ENCODE results near the gene CCT7. TPM values are rescaled to one million over a fixed set of nuclear protein-coding genes. Genes with fewer than 3 reads are reported as not detected.
A peak's percentile ranks its signal among the peaks of the same experiment; 100 is the strongest.

The CCT7 gene
- total and polyA plus RNA-seq, 2 donors (not counting 3 experiments of a cell fraction or from before 2014, with no cell fraction given): 343 to 362 TPM

GRCh38 chr2:73203055-73203681, 30.9 kb upstream of the CCT7 start:
- Histone ChIP-seq H3K9me1 (replicated peaks; ENCODE audit: control insufficient read depth, extremely low read depth, insufficient read depth, low read length) (no peaks in the 10 kb centered on the region), H3K4me1 (ENCODE audit: control insufficient read depth, extremely low read depth, insufficient read depth, low read length) (peaks cover 5% of the 10 kb centered on the region), H2AFZ (ENCODE audit: low read depth, low read length) (no peak overlapping the region), H3K27ac (ENCODE audit: insufficient read depth, low read depth, low read length) (no peak overlapping the region), H3K27me3 (ENCODE audit: control insufficient read depth in 2 of 2, insufficient read depth in 2 of 2, low read length in 2 of 2) (peaks cover 40 to 56% of the 10 kb centered on the region in 2 experiments), H3K9ac (replicated peaks; ENCODE audit: extremely low read depth, insufficient read depth, low read length) (no peak overlapping the region), H3K9me3 (replicated peaks; ENCODE audit: control insufficient read depth, insufficient read depth, low read length) (no peaks in the 10 kb centered on the region), H3K79me2 (ENCODE audit: control insufficient read depth, insufficient read depth, low read length) (no peaks in the 10 kb centered on the region), H3K36me3 (ENCODE audit: control insufficient read depth in 2 of 2, extremely low read depth in 1 of 2, insufficient read depth in 2 of 2, low read length in 2 of 2) (no peaks in the 10 kb centered on the region), H3K4me3 (replicated peaks in 1 of 3; ENCODE audit: insufficient read depth in 1 of 3, low read depth in 1 of 3, low read length in 3 of 3) (no peak overlapping the region), H3K4me2 (ENCODE audit: insufficient read depth, low read length) (no peak overlapping the region), H4K20me1 (replicated peaks; ENCODE audit: control insufficient read depth, extremely low read depth, insufficient read depth, low read length) (no peaks in the 10 kb centered on the region)
- DNase-seq (ENCODE audit: low read depth, low spot score): no peak
- intact Hi-C loops (cut with micrococcal nuclease): no loop called here
- no TSS peak for BruUV-seq (replicated peaks)
- no peak for FAIRE-seq
- ChIA-PET CTCF (interaction anchor here (1.1 to 1.3 kb wide), 2 partner anchors 9 to 26 kb away, joined by 5 read pairs; no protein-coding TSS in a partner anchor), POLR2A (no interaction called here)
- TF ChIP-seq MAX (IDR thresholded peaks at IDR 0.05; ENCODE audit: insufficient read depth, insufficient read length) (no peak), EZH2 (IDR thresholded peaks at IDR 0.05; ENCODE audit: borderline replicate concordance, low read depth, low read length, severe bottlenecking) (peak; percentile 99), CTCF (IDR thresholded peaks at IDR 0.05; ENCODE audit: extremely low read depth in 1 of 2, insufficient read depth in 1 of 2, low read depth in 1 of 2, low read length in 2 of 2) (peak in 1 of 2 donors; percentile 1)
- dilution Hi-C loops (cut with MboI; ENCODE audit: extremely low pct_ligation_motif_present, low sequenced_read_pairs): no loop called here

- H3K36me3 ChIP-seq (ENCODE audit: control insufficient read depth in 2 of 2, extremely low read depth in 1 of 2, insufficient read depth in 2 of 2, low read length in 2 of 2): no peaks in the 10 kb centered on the region
- peaks cover 33 to 44% of the 10 kb centered on the region in 2 experiments for H3K27me3 ChIP-seq (ENCODE audit: control insufficient read depth in 2 of 2, insufficient read depth in 2 of 2, low read length in 2 of 2)
- H2AFZ ChIP-seq (ENCODE audit: low read depth, low read length): no peak overlapping the region
- dilution Hi-C loops (cut with MboI; ENCODE audit: extremely low pct_ligation_motif_present, low sequenced_read_pairs) (no loop called here), intact Hi-C loops (cut with micrococcal nuclease) (no loop called here)
- H4K20me1 ChIP-seq (replicated peaks; ENCODE audit: control insufficient read depth, extremely low read depth, insufficient read depth, low read length): no peaks in the 10 kb centered on the region
- H3K9me3 ChIP-seq (replicated peaks; ENCODE audit: control insufficient read depth, insufficient read depth, low read length): no peaks in the 10 kb centered on the region
- peaks cover 5% of the 10 kb centered on the region for H3K4me1 ChIP-seq (ENCODE audit: control insufficient read depth, extremely low read depth, insufficient read depth, low read length)
- H3K4me3 ChIP-seq (replicated peaks in 1 of 3; ENCODE audit: insufficient read depth in 1 of 3, low read depth in 1 of 3, low read length in 3 of 3): no peak overlapping the region
- POLR2A ChIA-PET: no interaction called here
- no peak for FAIRE-seq
- CTCF ChIA-PET: no interaction called here
- H3K4me2 ChIP-seq (ENCODE audit: insufficient read depth, low read length): no peak overlapping the region
- H3K27ac ChIP-seq (ENCODE audit: insufficient read depth, low read depth, low read length): no peak overlapping the region
- TF ChIP-seq MAX (IDR thresholded peaks at IDR 0.05; ENCODE audit: insufficient read depth, insufficient read length): no peak
- no peak for TF ChIP-seq CTCF (IDR thresholded peaks at IDR 0.05; ENCODE audit: extremely low read depth in 1 of 2, insufficient read depth in 1 of 2, low read depth in 1 of 2, low read length in 2 of 2)
- no peak for TF ChIP-seq GATA2 (IDR thresholded peaks at IDR 0.05; ENCODE audit: insufficient read depth, insufficient read length, low read depth, low read length)
- no peak for TF ChIP-seq MYC (IDR thresholded peaks at IDR 0.05; ENCODE audit: low read depth, low read length)
- no peak for TF ChIP-seq POLR2A (IDR thresholded peaks at IDR 0.05; ENCODE audit: low read depth, low read length)
- no peak for TF ChIP-seq FOS (IDR thresholded peaks at IDR 0.05; ENCODE audit: borderline replicate concordance, insufficient read depth, low read length)
- no peak for TF ChIP-seq JUN (IDR thresholded peaks at IDR 0.05; ENCODE audit: borderline replicate concordance, insufficient read depth, insufficient read length, low read depth)
- no peak for TF ChIP-seq POLR2AphosphoS5 (IDR thresholded peaks at IDR 0.05; ENCODE audit: insufficient read depth, low read depth, low read length)
- no peak for TF ChIP-seq EZH2 (IDR thresholded peaks at IDR 0.05; ENCODE audit: borderline replicate concordance, low read depth, low read length, severe bottlenecking)
- H3K9me1 ChIP-seq (replicated peaks; ENCODE audit: control insufficient read depth, extremely low read depth, insufficient read depth, low read length): no peaks in the 10 kb centered on the region
- H3K9ac ChIP-seq (replicated peaks; ENCODE audit: extremely low read depth, insufficient read depth, low read length): no peak overlapping the region
- BruUV-seq (replicated peaks): no TSS peak
- H3K79me2 ChIP-seq (ENCODE audit: control insufficient read depth, insufficient read depth, low read length): no peaks in the 10 kb centered on the region
- no peak for DNase-seq (ENCODE audit: low read depth, low spot score)
Observed at GRCh38 chr2:73205611-73206010, 28.5 kb upstream of the CCT7 start.

All from endothelial cell of umbilical vein (primary cell).